GM12865 (cell line): ENCODE measurements around the gene HS3ST3B1.

Experiments used
- DNase-seq: peaks from one replicate; pipeline ENCODE4 v3.0.0; 2010; ENCODE audit warnings: low read depth
- H3K4me3 ChIP-seq: 2 replicates; pipeline ENCODE4 v1.5.1; 2011; ENCODE audit warnings: mild to moderate bottlenecking, low read depth, low read length, control low read depth
- CTCF ChIP-seq: IDR thresholded peaks from 2 replicates; pipeline ENCODE4 v1.5.1; 2011; ENCODE audit warnings: low read length, control low read depth, low read depth, inconsistent platforms; ENCODE audit not compliant: insufficient read depth; ENCODE audit errors: missing control alignments

The HS3ST3B1 gene

GRCh38 chr17:14398766-14399165, 97.9 kb downstream of the HS3ST3B1 start:
- H3K4me3 ChIP-seq: no peak overlapping the region

More at GRCh38 chr17:14398766-14399165, 97.9 kb downstream of the HS3ST3B1 start:
- TF ChIP-seq CTCF: no peak
- no peak for DNase-seq
